NCI-H226 (cell line): ENCODE measurements around the gene GUCD1.

Experiments used
- DNase-seq: peaks from one replicate; pipeline ENCODE4 v3.0.0-alpha.2; 2015

GUCD1 gene

DNA sequence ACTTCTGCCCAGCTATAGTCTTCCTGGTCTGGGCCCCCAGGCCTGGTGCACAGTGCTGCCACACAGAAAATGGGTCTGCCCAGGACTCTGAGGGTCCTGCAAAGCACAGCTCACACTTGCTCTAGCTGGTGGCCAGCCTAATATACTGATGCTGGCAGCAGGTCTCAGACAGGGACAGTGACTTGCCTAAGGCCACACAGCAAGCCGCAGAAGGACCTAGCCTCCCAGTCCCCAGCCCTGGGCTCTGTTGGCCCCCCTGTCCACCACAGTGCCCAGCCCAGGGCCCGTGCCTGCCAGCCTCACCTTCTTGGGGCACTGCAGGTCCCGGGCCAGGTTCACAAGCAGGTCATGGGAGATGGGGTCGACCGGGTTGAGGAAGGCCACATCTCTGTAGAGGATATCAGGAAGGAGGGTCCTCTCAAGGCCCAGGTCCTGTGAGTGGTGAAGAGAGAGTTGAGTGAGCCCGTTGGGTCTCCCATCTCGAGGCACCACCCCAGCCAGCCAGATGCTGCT lies 34.6 kb upstream of the GUCD1 start:
- no peak for DNase-seq

DNA sequence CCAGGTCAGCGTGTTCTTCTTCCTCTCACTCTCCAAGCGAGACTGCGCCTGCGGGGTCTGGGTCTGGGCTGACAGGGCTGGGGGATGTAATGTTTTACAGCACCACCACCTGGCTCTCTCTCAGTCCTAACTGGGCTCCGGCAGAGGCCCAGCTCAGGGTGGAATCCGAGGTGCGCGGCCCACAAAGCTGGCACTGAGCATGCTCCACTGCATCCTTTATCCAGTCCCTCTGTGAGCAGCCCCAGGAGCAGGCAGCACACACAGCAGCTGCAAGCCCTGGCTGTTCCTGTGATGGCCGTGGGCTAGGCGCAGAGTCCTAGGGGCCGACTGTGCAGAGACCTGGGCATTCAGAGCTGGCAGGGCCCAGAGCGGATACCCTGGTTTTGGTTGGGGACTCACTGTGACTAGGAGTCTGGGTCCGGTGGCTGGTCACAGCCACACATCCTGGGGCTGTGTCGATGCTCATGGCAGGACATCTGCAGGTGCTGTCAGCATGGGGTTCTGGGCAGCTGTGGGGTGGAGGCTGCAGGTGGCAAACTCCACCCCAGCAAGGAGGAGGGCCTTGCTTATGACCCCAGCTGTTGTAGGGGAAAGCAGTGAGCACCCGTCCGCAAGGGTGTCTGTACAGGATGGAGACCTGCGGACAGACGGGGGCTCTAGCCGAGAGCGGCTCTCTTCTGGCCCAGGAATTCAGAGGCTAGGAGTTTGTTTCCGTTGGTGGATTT lies 34.0 kb upstream of the GUCD1 start:
- DNase-seq: no peak

DNA sequence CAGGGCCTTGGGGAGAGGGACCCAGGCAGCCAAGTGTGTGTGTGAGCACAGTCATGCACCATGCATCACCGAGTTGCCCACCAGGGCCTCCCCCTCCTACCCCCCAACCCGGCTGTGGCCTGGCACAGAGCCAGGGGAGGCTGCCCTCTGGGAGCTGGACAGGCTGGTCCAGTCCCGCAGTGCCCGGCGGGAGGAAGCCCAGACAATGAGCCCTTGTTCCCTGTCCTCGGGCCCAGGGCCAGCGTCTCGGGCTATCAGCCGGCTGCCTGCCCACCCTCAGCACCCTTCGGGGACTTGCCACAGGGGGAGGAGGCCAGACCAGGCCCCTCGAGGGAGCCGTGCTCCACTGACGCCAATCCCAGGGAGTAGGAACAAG lies 33.4 kb upstream of the GUCD1 start:
- DNase-seq: no peak

DNA sequence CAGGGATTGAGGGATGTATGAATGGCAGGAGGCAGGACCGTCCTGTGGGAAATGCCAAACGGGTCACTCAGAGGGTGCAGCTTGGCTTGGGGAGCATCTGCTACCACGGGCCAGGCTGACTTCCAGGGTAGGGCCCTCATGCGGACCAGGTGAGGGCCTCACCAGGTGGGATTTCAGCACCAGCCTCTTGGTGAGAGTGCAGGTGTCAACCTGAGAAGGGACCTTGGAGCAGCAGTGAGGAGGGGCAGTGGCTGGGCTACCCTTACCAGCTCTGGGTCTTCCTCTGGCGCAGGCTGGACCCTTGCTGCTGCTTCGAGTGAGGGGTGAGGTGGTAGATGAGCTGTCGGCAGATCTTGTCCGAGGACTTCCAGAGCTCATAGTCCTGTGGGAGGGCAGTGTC lies 33.0 kb upstream of the GUCD1 start:
- DNase-seq: no peak

DNA sequence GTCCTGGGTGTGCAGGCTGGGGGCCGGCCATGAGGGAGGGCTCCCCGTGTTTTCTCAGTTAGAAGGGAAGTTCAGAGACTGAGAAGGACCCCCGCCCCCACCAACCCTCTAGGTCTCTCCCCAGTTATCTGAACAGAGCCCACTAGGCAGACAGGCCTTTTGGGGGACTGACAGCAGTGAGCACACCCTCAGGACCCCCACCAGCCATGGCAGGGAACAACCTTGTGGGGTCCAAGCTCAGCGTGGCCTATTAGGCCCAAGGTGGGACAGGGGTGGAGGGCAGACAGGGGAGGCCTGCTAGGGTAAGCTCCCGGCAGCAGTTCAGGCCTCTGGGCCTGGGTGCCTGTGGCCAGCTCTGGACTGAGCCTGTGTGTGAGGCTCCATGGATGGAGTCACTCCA lies 32.3 kb upstream of the GUCD1 start:
- no peak for DNase-seq

DNA sequence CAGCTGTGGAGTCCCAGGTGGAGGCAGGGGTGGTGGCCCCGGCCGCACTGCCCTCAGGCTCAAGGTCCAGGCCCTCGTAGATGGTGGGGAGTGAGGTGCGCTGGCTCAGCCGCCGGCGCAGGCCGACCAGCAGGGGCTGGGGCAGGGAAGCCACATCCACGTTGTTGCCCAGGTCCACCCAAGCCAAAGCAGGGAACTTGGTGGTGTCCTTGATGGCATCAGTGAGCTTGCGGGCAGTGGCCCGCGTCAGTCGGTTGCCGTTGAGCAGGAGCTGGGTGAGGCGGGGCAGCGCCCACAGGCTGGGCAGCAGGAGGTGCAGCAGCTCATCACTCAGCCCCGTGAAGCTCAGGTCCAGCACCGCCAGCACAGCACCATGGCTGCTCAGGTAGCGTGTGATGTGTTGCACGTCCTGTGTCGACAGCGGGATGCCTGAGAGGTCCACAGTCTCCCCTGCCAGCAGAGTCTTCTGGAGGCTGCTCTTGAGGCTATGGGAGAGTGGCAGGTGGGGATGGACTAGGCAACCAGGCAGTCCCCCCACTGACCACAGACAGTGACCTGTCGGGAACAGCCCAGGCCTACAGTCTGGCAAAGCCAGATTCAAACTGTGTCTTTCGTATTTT lies 31.1 kb upstream of the GUCD1 start:
- no peak for DNase-seq

DNA sequence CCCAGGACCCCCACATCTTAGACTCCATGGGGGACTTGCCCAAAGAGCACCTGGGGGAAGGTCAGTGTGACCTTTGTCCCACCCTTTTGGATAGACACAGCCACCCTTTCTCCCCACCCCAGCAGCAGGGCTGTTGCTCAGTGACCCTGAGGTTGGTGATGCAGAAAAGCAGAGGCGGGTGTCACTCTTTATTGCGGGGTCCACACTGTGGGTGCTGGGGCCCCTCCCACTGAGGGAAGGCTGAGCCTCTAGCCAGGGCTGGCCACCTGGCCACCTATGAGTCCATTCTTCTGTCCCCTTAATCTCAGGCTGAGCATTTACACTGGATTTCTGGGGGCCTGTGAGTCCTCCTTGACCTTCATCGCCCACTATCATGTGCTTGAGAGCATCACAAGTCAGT lies 30.5 kb upstream of the GUCD1 start:
- no peak for DNase-seq

DNA sequence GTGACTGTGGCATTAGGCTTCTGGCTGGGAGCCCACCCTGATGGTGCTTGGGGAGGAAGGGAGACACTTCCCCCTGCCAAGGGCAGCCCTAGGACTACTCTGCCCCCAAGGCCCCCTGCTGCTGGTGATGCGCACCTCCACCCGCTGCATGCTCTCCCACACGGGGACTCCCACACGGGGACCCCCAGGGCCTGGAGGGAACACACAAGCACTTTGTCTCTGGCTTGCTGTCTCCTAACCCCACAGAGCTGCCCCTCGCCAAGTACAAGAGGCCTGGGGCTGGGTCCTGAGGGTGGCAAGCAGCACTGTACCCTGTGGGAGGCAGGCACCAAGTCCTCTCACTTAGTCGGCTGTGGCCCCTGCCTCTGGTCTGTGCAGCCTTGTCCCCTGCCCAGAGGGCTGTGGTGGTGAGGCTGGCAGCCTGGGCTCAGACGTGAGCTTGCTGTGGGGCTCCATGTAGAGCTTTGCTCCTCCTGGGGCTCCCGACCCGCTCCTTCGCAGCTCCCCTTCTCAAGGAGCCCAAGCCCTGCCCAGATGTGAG lies 30.0 kb upstream of the GUCD1 start:
- no peak for DNase-seq

DNA sequence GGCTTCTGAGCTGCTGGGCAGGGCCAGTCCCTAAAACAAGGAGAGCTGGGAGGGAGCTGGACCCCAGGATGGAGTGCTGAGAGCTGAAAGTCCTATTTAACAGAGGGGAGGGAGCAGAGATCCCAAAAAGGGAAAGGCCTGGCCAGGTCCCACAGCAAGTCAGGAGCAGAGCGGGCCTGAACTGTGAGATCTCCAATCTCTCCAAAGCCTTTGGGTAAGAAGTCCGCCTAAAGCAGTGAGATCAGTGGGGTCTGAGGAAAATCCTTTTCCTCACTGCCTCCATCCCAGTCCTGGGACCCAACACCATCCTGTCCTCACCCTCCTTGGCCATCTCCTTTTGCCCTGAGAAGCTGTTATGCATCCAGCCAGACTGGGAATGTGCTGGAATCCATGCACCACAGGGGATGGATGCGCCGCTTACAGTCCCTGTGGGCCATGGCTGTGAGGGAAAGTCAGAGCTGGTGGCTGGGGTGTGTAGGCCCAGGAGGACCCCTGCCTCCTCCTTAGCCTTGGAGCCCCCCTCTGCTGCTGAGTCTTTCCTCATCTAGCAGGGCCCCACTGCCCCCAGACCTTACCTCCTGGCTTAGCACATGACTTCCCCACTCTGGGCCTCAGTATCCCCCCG lies 29.3 kb upstream of the GUCD1 start:
- DNase-seq: no peak

DNA sequence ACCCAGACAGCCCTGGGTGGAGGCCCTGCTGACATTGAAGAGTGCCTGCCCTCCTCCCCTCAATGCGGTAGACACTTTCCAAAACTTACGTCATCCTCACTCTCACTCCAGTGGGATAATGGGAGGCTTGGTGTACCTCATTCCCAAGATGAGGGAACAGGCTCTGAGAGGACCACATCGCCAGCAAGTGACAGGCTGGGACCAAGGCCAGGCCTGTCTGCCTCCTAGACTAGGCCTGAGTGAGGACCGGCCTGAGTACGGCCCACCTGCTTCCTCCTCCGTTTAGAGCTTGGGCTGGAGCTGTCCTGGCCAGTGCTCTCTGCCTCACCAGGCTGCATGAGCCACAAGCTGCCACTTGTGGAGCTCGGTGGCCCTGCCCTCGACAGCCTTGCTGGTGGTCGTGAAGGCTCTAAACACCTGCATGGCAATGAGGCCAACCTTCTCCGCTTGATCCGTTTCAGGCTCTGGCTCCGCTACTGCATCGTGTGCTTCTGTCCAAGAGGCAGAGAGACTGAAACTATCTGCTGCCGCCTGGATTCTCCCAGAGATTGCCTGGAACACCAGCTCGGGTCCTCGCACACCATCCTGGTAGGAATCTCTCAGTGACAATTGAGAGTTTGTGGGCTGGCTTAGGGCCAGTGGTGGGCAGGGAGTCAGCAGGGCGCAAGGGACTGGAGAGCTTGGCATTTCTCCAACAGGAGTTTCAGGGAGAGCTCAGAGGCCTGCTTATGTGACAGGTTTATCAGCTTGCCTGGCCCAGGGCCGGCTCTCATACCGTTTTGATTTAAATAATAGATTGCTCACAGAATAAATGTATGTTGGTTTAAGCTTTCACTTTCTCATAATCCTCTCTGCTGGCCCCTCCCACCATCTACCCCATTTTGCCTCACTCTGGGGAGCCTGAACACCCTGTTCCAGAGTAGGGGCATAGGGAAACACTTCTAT lies 28.6 kb upstream of the GUCD1 start:
- no peak for DNase-seq

DNA sequence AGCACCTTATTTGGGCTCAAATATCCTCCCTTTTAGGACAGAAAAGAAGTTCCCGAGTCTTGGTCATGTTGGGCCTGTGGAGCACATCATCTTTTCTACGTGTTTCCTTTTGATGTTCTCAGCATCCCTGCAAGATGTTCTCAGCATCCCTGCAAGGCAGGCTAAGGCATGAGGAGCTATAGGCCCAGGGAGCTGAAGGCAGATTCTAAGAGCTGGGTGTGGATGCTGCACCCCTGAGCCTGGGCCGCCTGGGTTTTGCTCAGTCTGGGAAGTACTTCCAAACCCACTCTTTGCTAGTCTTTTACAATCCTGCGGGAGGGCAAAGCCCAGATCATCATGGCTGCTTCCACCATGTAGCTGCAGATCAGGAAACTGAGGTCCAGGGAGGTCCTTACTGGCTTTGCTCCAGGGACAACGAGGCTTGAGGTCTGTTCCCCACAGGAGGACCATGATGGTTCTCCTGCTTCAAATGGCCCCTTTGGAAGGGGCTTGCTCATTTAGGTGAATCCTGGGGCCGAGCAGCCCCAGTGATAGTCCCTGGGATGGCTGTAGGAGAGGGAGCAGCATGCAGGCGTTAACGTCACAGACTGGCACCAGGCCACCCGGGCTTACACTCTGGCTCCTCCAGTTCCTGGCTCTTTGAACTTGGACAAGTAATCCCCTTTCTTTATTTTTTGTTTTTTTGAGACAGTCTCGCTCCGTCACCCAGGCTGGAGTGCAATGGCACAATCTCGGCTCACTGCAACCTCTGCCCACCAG lies 27.3 kb upstream of the GUCD1 start:
- DNase-seq: no peak

DNA sequence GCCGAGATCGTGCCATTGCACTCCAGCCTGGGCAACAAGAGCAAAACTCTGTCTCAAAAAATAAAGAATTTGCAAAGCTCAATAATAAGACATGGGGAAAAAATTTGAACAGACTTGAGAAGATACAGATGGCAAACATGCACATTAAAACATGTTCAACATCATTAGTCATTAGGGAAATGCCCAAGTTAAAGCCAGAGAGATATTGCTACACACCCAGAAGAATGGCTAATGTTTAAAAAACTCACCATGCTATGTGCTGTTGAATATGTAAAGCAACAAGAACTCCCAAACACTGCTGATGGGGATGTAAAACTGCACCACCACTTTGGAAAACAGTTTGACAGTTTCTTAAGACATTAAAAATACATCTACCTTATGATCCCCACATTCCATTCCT lies 25.3 kb upstream of the GUCD1 start:
- DNase-seq: peak; percentile 39

DNA sequence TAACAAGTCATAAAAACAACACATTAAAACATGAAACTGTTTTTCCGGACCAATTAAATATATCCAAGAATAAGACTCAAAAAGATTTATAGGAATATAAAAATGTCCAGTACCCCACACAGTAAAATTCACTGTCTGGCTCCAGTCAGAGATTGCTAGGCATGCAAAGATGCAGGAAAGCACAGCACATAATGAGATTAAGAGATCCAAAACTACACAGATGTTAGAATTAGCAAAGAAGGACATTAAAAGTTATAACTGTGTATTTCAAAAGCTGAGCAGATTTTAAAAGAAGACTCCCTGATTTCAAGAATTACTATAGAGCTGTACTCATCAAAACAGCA lies 24.3 kb upstream of the GUCD1 start:
- DNase-seq: no peak

DNA sequence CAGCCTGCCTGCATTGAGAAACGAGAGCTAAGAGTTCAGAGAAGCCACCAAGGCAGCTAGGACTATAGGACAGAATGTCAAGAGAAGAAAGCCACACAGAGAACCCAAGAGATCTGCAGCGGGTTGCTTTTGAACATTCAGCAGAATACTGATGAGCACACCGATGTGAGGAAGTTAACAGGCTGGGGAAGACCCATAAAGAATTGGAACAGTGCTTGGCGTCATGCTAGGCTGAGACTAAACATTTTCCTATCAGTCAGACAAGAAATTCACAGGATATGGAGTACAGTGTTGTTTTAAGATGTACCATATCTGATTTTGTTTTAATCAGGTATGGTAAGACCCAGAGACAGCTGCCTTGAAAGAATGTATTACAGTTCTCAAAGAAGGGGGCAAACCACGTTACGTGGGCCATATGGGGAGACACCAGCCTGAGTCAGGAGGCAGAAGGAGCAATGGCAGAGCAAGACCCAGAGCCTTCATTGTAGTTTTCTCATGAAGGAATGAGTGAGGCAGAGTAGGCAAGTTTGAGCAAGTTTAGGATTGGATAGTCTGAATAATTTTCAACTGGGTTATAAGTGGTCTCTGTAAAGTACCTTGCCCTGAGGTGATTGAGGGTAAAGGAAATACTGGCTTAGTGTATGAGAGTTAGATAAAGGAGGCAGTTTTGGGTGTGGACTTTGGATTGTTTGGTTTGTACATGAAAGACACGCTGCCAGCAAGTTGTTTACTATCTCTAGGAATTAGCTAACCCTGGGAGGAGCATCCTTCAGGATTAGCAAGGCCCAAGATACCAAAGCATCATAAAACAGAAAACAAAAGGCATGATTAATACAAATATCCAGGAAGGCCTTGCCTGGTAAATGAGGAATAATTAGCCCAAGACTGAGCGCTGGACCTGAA lies 23.7 kb upstream of the GUCD1 start:
- no peak for DNase-seq

DNA sequence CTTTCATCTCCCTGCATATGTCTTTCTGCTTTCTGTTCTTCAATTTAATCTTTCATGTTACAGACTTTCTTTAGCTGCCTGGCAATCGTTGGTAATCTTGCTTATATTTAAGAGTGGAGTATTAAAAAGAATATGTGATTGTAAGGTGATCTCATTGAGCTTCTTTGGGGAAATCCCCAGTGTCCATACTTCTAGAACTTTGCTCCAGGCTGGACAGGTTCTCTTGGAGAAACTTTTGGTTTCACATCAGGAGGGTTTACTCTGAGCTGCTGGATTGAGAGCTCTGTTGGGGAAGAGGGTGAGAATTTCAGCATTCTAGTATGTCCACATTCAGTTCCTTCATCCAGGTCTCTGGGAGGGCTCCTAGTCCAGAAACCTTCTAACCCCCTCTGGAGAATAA lies 21.8 kb upstream of the GUCD1 start:
- no peak for DNase-seq

DNA sequence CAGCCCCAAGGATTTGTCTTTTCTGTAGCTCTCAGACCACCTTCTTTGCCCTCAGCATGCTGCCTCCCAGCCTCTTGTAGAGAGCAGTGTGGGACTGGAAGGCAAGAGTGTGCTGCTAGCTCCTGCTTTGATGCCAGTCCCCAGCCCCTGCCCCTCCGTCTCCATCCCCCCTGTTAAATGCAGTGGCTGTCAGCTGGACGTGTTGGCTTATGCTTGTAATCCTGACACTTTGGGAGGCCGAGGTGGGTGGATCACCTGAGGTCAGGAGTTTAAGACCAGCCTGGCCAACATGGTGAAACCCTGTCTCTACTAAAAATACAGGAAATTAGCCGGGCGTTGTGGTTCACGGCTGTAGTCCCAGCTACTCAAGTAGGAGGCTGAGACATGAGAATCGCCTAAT lies 16.3 kb upstream of the GUCD1 start:
- DNase-seq: no peak

DNA sequence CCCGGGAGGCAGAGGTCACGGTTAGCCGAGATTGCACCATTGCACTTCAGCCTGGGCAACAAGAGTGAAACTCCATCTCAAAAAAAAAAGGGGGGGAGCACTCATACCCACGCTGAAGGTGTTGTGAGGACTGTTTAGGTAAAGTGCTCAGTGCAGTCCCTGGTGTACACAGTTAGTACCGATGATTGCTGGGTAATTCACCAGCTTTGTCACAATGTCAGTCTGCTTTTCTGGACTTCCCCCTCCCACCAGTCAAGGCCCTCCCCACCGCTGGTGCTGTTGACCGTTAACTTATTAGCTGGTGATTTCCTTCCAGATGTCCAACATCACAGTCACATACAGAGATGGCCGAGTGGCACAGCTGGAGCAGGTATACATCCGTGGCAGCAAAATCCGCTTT lies 12.7 kb upstream of the GUCD1 start:
- DNase-seq: no peak

DNA sequence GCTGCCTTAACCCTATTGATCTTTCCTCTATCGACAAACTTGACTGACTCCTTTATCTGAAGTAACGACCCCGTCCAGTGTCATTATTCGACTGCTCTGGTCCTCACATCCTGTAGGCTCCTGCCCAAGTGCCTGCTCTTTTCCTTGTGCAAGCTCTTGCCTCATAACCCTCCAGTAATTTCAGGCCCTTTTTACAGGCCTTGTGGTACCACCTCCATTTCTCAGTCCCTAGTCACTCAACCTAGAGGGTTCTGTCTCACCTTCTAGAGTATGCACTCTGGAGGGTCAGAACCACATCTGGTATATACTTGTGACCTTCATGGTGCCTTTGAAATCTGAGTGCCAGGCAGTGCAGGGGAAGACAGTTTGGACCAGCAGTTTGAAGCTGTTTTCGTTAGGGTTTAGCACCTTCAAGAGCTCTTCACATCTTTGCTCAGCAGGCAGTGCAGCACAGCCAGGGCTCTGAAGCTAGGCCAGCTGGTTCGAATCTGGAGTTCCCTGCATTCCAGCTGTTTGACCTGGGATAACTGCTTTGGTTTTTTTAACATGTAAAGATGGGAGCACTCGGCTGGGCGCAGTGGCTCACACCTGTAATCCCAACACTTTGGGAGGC lies 12.1 kb upstream of the GUCD1 start:
- DNase-seq: no peak

DNA sequence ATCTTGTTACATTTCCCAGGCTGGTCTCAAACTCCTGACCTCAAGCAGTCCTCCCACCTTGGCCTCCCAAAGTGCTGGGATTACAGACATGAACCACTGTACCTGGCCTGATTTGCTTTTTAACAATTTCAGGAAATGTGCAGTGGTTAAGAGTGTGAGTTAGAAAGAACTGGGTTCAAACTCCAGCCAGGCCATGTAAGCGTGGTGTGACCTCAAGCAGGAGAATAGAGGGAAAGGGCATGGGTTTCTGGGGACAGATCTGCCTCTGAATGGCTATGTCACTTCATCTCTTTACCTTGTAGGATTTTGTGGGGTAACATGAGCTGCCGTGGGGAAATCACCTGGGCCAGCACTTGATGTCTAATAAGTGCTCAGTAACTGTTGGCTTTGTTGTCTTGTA lies 10.1 kb upstream of the GUCD1 start:
- DNase-seq: no peak

DNA sequence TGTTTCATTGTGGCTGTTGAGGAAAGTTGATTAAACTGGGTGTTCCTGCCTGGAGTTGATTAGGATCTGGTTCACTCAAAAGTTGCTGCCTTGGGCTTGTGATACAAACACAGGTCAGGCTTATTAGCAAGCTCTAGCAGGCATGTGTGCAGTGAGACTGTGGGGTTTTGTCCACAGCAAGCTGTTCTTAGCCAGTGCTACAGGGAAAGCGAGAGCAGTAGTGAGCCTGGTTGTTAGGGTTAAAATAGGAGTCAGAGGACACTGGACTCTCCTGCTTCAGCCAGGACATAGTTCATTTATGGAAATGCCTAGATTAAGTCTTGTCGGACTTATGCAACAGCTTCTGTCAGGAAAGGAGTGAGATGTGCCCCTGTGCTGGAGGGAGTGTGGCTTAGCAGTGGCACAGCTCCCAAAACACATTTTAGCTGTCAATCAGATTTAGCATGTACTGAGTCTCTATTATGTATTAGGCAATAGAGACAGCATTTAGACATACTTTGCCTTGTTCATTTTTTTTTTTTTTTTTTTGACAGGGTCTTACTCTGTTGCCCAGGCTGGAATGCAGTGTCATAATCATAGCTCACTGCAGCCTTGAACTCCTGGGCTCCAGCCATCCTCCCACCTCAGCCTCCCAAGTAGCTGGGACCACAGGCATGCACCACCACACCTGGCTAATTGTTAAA lies 9.6 kb upstream of the GUCD1 start:
- no peak for DNase-seq
